Gastrocnemius medialis (tissue), 4 donors: ENCODE results near the gene GOPC. TPM values are rescaled to one million over a fixed set of nuclear protein-coding genes. Genes with fewer than 3 reads are reported as not detected.
A peak's percentile ranks its signal among the peaks of the same experiment; 100 is the strongest.

ENCODE experiments used
- ATAC-seq, 2 donors: fragments of 150-250 bp; one replicate each; pipeline ENCODE4 v1.9.1; 2016
- DNase-seq, 2 donors: peaks; one replicate each; pipeline ENCODE4 v3.0.0-alpha.2; 2019
- H3K27ac ChIP-seq, 4 donors: fragments of 200-600 bp; sonication (generic); 1 replicate in 1 of 4; 2 replicates in 3 of 4; pipeline ENCODE4 v1.5.1; 2016 to 2018; ENCODE audit warnings: mild to moderate bottlenecking in 2 of 4, moderate library complexity in 1 of 4
- H3K27me3 ChIP-seq, 3 donors: fragments of 200-600 bp; sonication (generic) in 2 of 3; 1 replicate in 1 of 3; 2 replicates in 2 of 3; pipeline versions ENCODE4 v1.5.1 to v1.6.0; 2016 to 2019; ENCODE audit warnings: mild to moderate bottlenecking in 1 of 3, moderate library complexity in 1 of 3
- H3K36me3 ChIP-seq, 2 donors: fragments of 200-600 bp; sonication (generic) in 1 of 2; one replicate each; pipeline ENCODE4 v1.5.1; 2017 to 2018
- H3K4me1 ChIP-seq, 2 donors: fragments of 200-600 bp; sonication (generic) in 1 of 2; one replicate each; pipeline ENCODE4 v1.5.1; 2016 to 2017; ENCODE audit warnings: mild to moderate bottlenecking in 2 of 2
- H3K4me3 ChIP-seq, 4 donors: fragments of 200-600 bp; sonication (generic) in 3 of 4; 1 replicate in 1 of 4; 2 replicates in 3 of 4; pipeline ENCODE4 v1.5.1; 2016 to 2019; ENCODE audit warnings: mild to moderate bottlenecking in 2 of 4
- H3K9me3 ChIP-seq, 3 donors: fragments of 200-600 bp; sonication (generic) in 2 of 3; 1 replicate in 1 of 3; 2 replicates in 2 of 3; pipeline ENCODE4 v1.5.1; 2016 to 2019
- POLR2A ChIP-seq, 2 donors: fragments of 450-650 bp; IDR thresholded peaks; one replicate each; pipeline ENCODE4 v1.6.1; 2017; ENCODE audit warnings: antibody characterized with exemption in 2 of 2, mild to moderate bottlenecking in 2 of 2, moderate library complexity in 2 of 2
- in situ Hi-C, 4 donors: fragments of 200-750 bp; cut with MboI; loops; one replicate each; pipeline versions ENCODE4 v1.15.0 to v1.8.0; 2017; ENCODE audit warnings: low sequenced_read_pairs in 4 of 4
- intact Hi-C: fragments of 100-400 bp; cut with DNase I; formaldehyde crosslinking; loops from one replicate; pipeline ENCODE4 v1.15.1; 2023; ENCODE audit warnings: low total_unique reads
- total RNA-seq, 4 donors: library from RNA; depleted of rRNA; stranded (reverse); fragments of >200 nt; gene quantifications; one replicate each; pipeline versions ENCODE4 v1.1.0 to v1.2.3, GENCODE V29; 2016
- TF ChIP-seq, protein P1 (sequence below), 5 experiments: fragments of 450-650 bp in 3 of 5; fragments of 200-600 bp in 2 of 5; sonication (generic) in 2 of 5; IDR thresholded peaks in 4 of 5; conservative IDR thresholded peaks in 1 of 5; 1 replicate in 4 of 5; 2 replicates in 1 of 5; pipeline ENCODE4 v1.5.1; 2016 to 2019; ENCODE audit warnings: antibody characterized with exemption in 5 of 5, mild to moderate bottlenecking in 3 of 5, moderate library complexity in 3 of 5

GOPC gene
- total RNA-seq, 4 donors from 2014 or later = 12.0 to 19.3 (median 13.6) TPM

DNA sequence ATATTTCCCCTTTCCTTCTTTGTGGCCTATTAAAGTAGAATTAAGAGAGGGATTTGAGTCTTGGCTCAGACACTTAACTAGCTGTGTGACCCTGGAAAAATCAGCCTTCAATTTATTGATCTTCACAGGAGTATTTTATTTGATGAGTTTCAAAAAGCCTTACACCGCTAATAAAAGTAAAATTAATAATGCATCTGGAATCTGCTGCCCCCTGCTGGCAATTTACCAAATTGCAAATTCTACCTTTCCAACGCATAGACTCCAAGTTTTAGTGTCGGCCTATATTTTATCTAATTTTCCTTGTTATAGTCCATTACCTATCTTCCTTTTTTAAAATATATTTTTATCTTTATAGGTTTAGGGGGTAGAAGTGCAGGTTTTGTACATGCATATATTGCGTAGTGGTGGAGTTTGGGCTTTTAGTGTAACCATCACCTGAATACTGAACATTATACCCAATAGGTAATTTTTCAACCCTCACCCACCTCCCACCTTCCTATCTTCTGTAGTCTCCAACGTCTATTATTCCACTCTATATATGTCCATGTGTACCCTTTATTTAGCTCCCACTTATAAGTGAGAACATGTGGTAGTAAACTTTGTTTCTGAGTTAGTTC is 46.3 kb downstream of the GOPC start:
- H3K9me3 ChIP-seq = no peaks in the 10 kb centered on the region
- intact Hi-C loops = loop anchor here (1.0 kb wide), 2 partner anchors 106 to 210 kb away; no protein-coding TSS in a partner anchor
- H3K27ac ChIP-seq = no peak overlapping the region
- in situ Hi-C loops = loop anchor here in 3 of 4 donors (5.0 to 25.0 kb wide), 3 partner anchors 111 to 569 kb away; no protein-coding TSS in a partner anchor
- H3K4me1 ChIP-seq = peaks cover 4 to 6% of the 10 kb centered on the region in 2 donors
- ATAC-seq (peak; percentile 43 to 55), DNase-seq (no peak)
- no peak overlapping the region for H3K4me3 ChIP-seq
- H3K27me3 ChIP-seq = no peaks in the 10 kb centered on the region
- H3K36me3 ChIP-seq = no peaks in the 10 kb centered on the region
- no peak for TF ChIP-seq POLR2A (IDR thresholded peaks at IDR 0.05)
- TF ChIP-seq, protein P1, sequence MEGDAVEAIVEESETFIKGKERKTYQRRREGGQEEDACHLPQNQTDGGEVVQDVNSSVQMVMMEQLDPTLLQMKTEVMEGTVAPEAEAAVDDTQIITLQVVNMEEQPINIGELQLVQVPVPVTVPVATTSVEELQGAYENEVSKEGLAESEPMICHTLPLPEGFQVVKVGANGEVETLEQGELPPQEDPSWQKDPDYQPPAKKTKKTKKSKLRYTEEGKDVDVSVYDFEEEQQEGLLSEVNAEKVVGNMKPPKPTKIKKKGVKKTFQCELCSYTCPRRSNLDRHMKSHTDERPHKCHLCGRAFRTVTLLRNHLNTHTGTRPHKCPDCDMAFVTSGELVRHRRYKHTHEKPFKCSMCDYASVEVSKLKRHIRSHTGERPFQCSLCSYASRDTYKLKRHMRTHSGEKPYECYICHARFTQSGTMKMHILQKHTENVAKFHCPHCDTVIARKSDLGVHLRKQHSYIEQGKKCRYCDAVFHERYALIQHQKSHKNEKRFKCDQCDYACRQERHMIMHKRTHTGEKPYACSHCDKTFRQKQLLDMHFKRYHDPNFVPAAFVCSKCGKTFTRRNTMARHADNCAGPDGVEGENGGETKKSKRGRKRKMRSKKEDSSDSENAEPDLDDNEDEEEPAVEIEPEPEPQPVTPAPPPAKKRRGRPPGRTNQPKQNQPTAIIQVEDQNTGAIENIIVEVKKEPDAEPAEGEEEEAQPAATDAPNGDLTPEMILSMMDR (IDR thresholded peaks at IDR 0.05 in 4 of 5, conservative IDR thresholded peaks at IDR 0.05 in 1 of 5) = peak; percentile 73 to 91 (median 86)

DNA sequence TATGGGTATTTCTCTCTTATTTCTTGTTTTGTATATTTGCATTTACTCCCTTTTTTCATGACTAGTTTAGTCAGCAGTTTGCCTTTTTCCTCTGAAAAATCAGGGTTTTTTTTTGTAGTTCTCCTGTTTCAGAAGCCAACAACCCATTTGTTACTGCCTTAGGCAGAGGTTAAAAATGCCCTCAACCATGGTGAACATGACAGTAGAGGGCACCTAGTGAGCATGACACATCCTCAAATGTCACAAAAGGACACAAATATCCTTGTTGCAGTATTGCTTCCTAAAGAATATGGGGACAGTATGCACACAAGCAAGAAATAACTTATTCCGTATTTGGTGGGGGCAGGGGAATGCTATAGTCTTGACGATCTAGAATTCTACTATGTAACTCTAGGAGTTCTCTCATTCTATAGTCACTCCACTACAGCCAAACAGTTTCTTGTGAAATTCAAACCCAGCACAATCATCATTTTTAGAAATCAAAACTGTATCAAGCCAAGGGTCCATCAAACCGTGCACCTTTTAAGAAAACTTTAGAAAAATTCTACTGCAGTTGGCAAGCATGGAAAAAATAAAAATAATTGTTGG is 47.0 kb downstream of the GOPC start:
- ATAC-seq = no peak
- H3K27ac ChIP-seq = no peak overlapping the region
- no peak overlapping the region for H3K4me3 ChIP-seq
- peaks cover 4 to 8% of the 10 kb centered on the region in 2 donors for H3K4me1 ChIP-seq
- in situ Hi-C loops = loop anchor here in 3 of 4 donors (5.0 to 25.0 kb wide), 3 partner anchors 111 to 568 kb away; no protein-coding TSS in a partner anchor
- no peaks in the 10 kb centered on the region for H3K36me3 ChIP-seq
- no peaks in the 10 kb centered on the region for H3K9me3 ChIP-seq
- DNase-seq = no peak
- no peak for TF ChIP-seq POLR2A (IDR thresholded peaks at IDR 0.05)
- TF ChIP-seq, protein P1 (IDR thresholded peaks at IDR 0.05 in 4 of 5, conservative IDR thresholded peaks at IDR 0.05 in 1 of 5) = no peak
- H3K27me3 ChIP-seq = no peaks in the 10 kb centered on the region
- intact Hi-C loops = no loop called here

DNA sequence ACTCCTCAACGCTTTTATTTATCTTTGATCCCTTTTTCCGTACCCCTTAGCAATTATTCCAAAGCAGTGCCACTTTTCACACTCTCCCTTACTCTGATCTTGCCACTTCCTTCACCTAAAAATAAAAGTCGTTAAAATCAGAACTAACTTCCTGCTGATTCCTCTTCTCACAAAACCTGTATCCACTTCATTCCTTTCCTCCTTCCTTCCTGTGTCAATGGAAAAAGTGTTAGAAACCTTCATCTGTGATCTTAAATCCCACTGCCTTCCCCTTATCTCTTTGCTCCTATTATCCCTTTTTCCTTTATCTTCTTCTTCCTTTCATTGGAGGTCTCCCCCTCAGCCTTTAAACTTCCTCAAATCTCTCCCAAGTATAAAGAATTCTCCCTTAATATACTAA is 49.2 kb downstream of the GOPC start:
- ATAC-seq = no peak
- DNase-seq = no peak
- in situ Hi-C loops (loop anchor here (5.0 to 25.0 kb wide), 4 partner anchors 106 to 566 kb away; no protein-coding TSS in a partner anchor), intact Hi-C loops (loop anchor here (2.0 kb wide), 1 partner anchor 104 kb away; no protein-coding TSS in a partner anchor)
- TF ChIP-seq POLR2A (IDR thresholded peaks at IDR 0.05) = no peak
- TF ChIP-seq, protein P1 (IDR thresholded peaks at IDR 0.05 in 4 of 5, conservative IDR thresholded peaks at IDR 0.05 in 1 of 5) = no peak
- Histone ChIP-seq H3K4me3 (no peak overlapping the region), H3K27me3 (no peaks in the 10 kb centered on the region), H3K9me3 (no peaks in the 10 kb centered on the region), H3K36me3 (no peaks in the 10 kb centered on the region), H3K4me1 (peaks cover 14 to 16% of the 10 kb centered on the region in 2 donors), H3K27ac (no peak overlapping the region)

DNA sequence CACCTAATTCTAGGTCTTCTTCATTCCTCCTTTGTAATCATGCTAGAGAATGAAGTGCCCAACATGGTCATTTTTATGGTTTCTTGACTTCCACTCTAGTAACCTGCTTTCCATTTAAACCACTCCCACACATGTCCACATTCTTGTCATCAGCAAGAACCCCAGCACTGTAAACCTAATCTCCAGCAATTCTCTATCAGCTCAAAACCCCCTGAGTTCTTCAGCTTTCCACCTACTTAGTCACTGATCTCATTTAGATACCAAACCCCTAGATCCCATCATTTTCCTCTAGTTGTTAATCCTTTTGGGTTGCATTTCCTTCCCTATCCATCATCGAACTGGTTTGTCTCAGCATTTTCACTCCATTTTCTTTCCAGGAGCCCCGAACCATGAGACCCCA is 49.7 kb downstream of the GOPC start:
- H3K27me3 ChIP-seq = no peaks in the 10 kb centered on the region
- H3K9me3 ChIP-seq = no peaks in the 10 kb centered on the region
- TF ChIP-seq, protein P1 (IDR thresholded peaks at IDR 0.05 in 4 of 5, conservative IDR thresholded peaks at IDR 0.05 in 1 of 5) = no peak
- no peak for TF ChIP-seq POLR2A (IDR thresholded peaks at IDR 0.05)
- intact Hi-C loops (loop anchor here (2.0 kb wide), 1 partner anchor 104 kb away; no protein-coding TSS in a partner anchor), in situ Hi-C loops (loop anchor here (5.0 to 25.0 kb wide), 4 partner anchors 105 to 565 kb away; no protein-coding TSS in a partner anchor)
- no peak overlapping the region for H3K27ac ChIP-seq
- peaks cover 16% of the 10 kb centered on the region in 2 donors for H3K4me1 ChIP-seq
- no peaks in the 10 kb centered on the region for H3K36me3 ChIP-seq
- no peak overlapping the region for H3K4me3 ChIP-seq
- ATAC-seq (no peak), DNase-seq (no peak)
